ENCODE data around the gene ANKRD27. TPM values are rescaled to one million over a fixed set of nuclear protein-coding genes. Genes with fewer than 3 reads are reported as not detected.
A peak's percentile ranks its signal among the peaks of the same experiment; 100 is the strongest.
"Not testable (repeated sequence)": the region's sequence is repeated elsewhere in the genome, so short reads cannot be mapped to it uniquely, and the experiment has no call there.

The ANKRD27 gene
- total RNA-seq: 10 to 100 TPM; 47.3 to 55.6 TPM

GRCh38 chr19:32674931-32675719, at the start of gene ANKRD27:
TSS of gene ANKRD27 (minus strand) at chr19:32675180. CDS start at chr19:32659015, 16,165 bp downstream.
- peak within 1 kb of the TSS; percentile 96 for H3K4me3 Mint-ChIP-seq

GRCh38 chr19:32720936-32721250, 45.9 kb upstream of the ANKRD27 start:
- H3K4me3 Mint-ChIP-seq: no peak overlapping the region
- ATAC-seq (peak in 1 of 2 donors; percentile 40), DNase-seq (ENCODE audit: low spot score) (no peak)
- no peaks in the 10 kb centered on the region for H3K4me1 Mint-ChIP-seq (ENCODE audit: low read depth in 2 of 2)
- no peak overlapping the region for H3K27ac Mint-ChIP-seq
- no peaks in the 10 kb centered on the region for H3K9me3 Mint-ChIP-seq
- H3K36me3 Mint-ChIP-seq: no peaks in the 10 kb centered on the region
- H3K27me3 Mint-ChIP-seq: no peaks in the 10 kb centered on the region

More at GRCh38 chr19:32674931-32675719, at the start of gene ANKRD27:
- H3K9me3 Mint-ChIP-seq: no peaks in the 10 kb centered on the region
- H3K27ac Mint-ChIP-seq: peak within 1 kb of the TSS; percentile 70 to 78
- no peaks in the 10 kb centered on the region for H3K36me3 Mint-ChIP-seq
- peak; percentile 99 for DNase-seq (ENCODE audit: low spot score)
- ATAC-seq: peak; percentile 98
- H3K4me1 Mint-ChIP-seq (ENCODE audit: low read depth in 2 of 2): peaks cover 27 to 30% of the 10 kb centered on the region in 2 donors
- H3K27me3 Mint-ChIP-seq: peaks cover 5 to 6% of the 10 kb centered on the region in 2 donors

GRCh38 chr19:32720216-32720935, 45.4 kb upstream of the ANKRD27 start:
- Mint-ChIP-seq H3K4me1 (ENCODE audit: low read depth in 2 of 2) (no peaks in the 10 kb centered on the region), H3K36me3 (no peaks in the 10 kb centered on the region), H3K4me3 (no peak overlapping the region), H3K9me3 (no peaks in the 10 kb centered on the region), H3K27ac (no peak overlapping the region), H3K27me3 (no peaks in the 10 kb centered on the region)
- peak in 1 of 2 donors; percentile 20 for ATAC-seq
- no peak for DNase-seq (ENCODE audit: low spot score)

GRCh38 chr19:32719611-32720059, 44.7 kb upstream of the ANKRD27 start, which contains the start of gene TDRD12:
TSS of gene TDRD12 (plus strand) at chr19:32719767. CDS start at chr19:32720073, 306 bp downstream.
- ATAC-seq (no peak), DNase-seq (ENCODE audit: low spot score) (no peak)
- H3K27ac Mint-ChIP-seq: no peak within 1 kb of the TSS
- H3K4me3 Mint-ChIP-seq: no peak within 1 kb of the TSS
- no peaks in the 10 kb centered on the region for H3K36me3 Mint-ChIP-seq
- H3K27me3 Mint-ChIP-seq: no peaks in the 10 kb centered on the region
- H3K4me1 Mint-ChIP-seq (ENCODE audit: low read depth in 2 of 2): no peaks in the 10 kb centered on the region
- no peaks in the 10 kb centered on the region for H3K9me3 Mint-ChIP-seq

- H3K36me3 Mint-ChIP-seq: no peaks in the 10 kb centered on the region
- ATAC-seq: no peak
- no peak overlapping the region for H3K4me3 Mint-ChIP-seq
- DNase-seq (ENCODE audit: low spot score): no peak
- no peaks in the 10 kb centered on the region for H3K4me1 Mint-ChIP-seq (ENCODE audit: low read depth in 2 of 2)
- H3K27me3 Mint-ChIP-seq: no peaks in the 10 kb centered on the region
- H3K9me3 Mint-ChIP-seq: no peaks in the 10 kb centered on the region
- H3K27ac Mint-ChIP-seq: no peak overlapping the region
Measured at GRCh38 chr19:32718286-32718685, 43.3 kb upstream of the ANKRD27 start.

GRCh38 chr19:32717496-32717895, 42.5 kb upstream of the ANKRD27 start:
- no peak overlapping the region for H3K4me3 Mint-ChIP-seq
- H3K9me3 Mint-ChIP-seq: no peaks in the 10 kb centered on the region
- H3K27me3 Mint-ChIP-seq: no peaks in the 10 kb centered on the region
- H3K27ac Mint-ChIP-seq: no peak overlapping the region
- DNase-seq (ENCODE audit: low spot score) (no peak), ATAC-seq (no peak)
- no peaks in the 10 kb centered on the region for H3K36me3 Mint-ChIP-seq
- H3K4me1 Mint-ChIP-seq (ENCODE audit: low read depth in 2 of 2): no peaks in the 10 kb centered on the region

- H3K4me1 Mint-ChIP-seq (ENCODE audit: low read depth in 2 of 2); H3K4me3 Mint-ChIP-seq; ATAC-seq: not testable (repeated sequence)
Measured at GRCh38 chr19:32716203-32716602, 41.2 kb upstream of the ANKRD27 start.

GRCh38 chr19:32711747-32712146, 36.8 kb upstream of the ANKRD27 start:
- H3K4me3 Mint-ChIP-seq: no peak overlapping the region
- H3K9me3 Mint-ChIP-seq: no peaks in the 10 kb centered on the region
- H3K4me1 Mint-ChIP-seq (ENCODE audit: low read depth in 2 of 2): peaks cover 8 to 15% of the 10 kb centered on the region in 2 donors
- DNase-seq (ENCODE audit: low spot score) (no peak), ATAC-seq (no peak)
- H3K36me3 Mint-ChIP-seq: no peaks in the 10 kb centered on the region
- no peak overlapping the region for H3K27ac Mint-ChIP-seq
- no peaks in the 10 kb centered on the region for H3K27me3 Mint-ChIP-seq

More at GRCh38 chr19:32716203-32716602, 41.2 kb upstream of the ANKRD27 start:
- not testable (repeated sequence) for DNase-seq (ENCODE audit: low spot score); H3K27ac Mint-ChIP-seq; H3K9me3 Mint-ChIP-seq; H3K27me3 Mint-ChIP-seq; H3K36me3 Mint-ChIP-seq

- no peak for DNase-seq (ENCODE audit: low spot score)
- peaks cover 8 to 19% of the 10 kb centered on the region in 2 donors for H3K4me1 Mint-ChIP-seq (ENCODE audit: low read depth in 2 of 2)
- no peak overlapping the region for H3K4me3 Mint-ChIP-seq
- no peaks in the 10 kb centered on the region for H3K27me3 Mint-ChIP-seq
- H3K36me3 Mint-ChIP-seq: peaks cover 8% of the 10 kb centered on the region
- H3K27ac Mint-ChIP-seq: peak overlapping the region; percentile 22 to 74
- no peak for ATAC-seq
- H3K9me3 Mint-ChIP-seq: no peaks in the 10 kb centered on the region
Measured at GRCh38 chr19:32709032-32709431, 34.1 kb upstream of the ANKRD27 start.

GRCh38 chr19:32708457-32708856, 33.5 kb upstream of the ANKRD27 start:
- Mint-ChIP-seq H3K27ac (peak overlapping the region; percentile 22 to 74), H3K4me3 (no peak overlapping the region), H3K27me3 (no peaks in the 10 kb centered on the region), H3K4me1 (ENCODE audit: low read depth in 2 of 2) (peaks cover 8 to 19% of the 10 kb centered on the region in 2 donors), H3K36me3 (peaks cover 11% of the 10 kb centered on the region), H3K9me3 (no peaks in the 10 kb centered on the region)
- ATAC-seq (no peak), DNase-seq (ENCODE audit: low spot score) (no peak)

- not testable (repeated sequence) for H3K4me3 Mint-ChIP-seq, ATAC-seq
Measured at GRCh38 chr19:32704006-32704405, 29.0 kb upstream of the ANKRD27 start.

GRCh38 chr19:32702010-32702409, 27.0 kb upstream of the ANKRD27 start:
- Mint-ChIP-seq H3K9me3 (no peaks in the 10 kb centered on the region), H3K36me3 (peaks cover 30% of the 10 kb centered on the region), H3K4me1 (ENCODE audit: low read depth in 2 of 2) (peaks cover 21 to 24% of the 10 kb centered on the region in 2 donors), H3K27me3 (no peaks in the 10 kb centered on the region), H3K27ac (no peak overlapping the region), H3K4me3 (no peak overlapping the region)
- DNase-seq (ENCODE audit: low spot score) (no peak), ATAC-seq (no peak)

More at GRCh38 chr19:32704006-32704405, 29.0 kb upstream of the ANKRD27 start:
- H3K9me3 Mint-ChIP-seq; H3K27me3 Mint-ChIP-seq; DNase-seq (ENCODE audit: low spot score); H3K27ac Mint-ChIP-seq: not testable (repeated sequence)
- peaks cover 19% of the 10 kb centered on the region for H3K36me3 Mint-ChIP-seq
- H3K4me1 Mint-ChIP-seq (ENCODE audit: low read depth in 2 of 2): peaks cover 13 to 15% of the 10 kb centered on the region in 2 donors

GRCh38 chr19:32700129-32700528, 25.1 kb upstream of the ANKRD27 start:
- Mint-ChIP-seq H3K4me1 (ENCODE audit: low read depth in 2 of 2) (peaks cover 32 to 40% of the 10 kb centered on the region in 2 donors), H3K36me3 (peaks cover 36% of the 10 kb centered on the region)
- not testable (repeated sequence) for ATAC-seq; H3K4me3 Mint-ChIP-seq; DNase-seq (ENCODE audit: low spot score); H3K9me3 Mint-ChIP-seq; H3K27ac Mint-ChIP-seq; H3K27me3 Mint-ChIP-seq

- peak overlapping the region in 1 of 2 donors; percentile 96 for H3K27ac Mint-ChIP-seq
- DNase-seq (ENCODE audit: low spot score); ATAC-seq; H3K9me3 Mint-ChIP-seq; H3K27me3 Mint-ChIP-seq: not testable (repeated sequence)
- H3K4me3 Mint-ChIP-seq: peak overlapping the region; percentile 63
- H3K4me1 Mint-ChIP-seq (ENCODE audit: low read depth in 2 of 2): peaks cover 53 to 61% of the 10 kb centered on the region in 2 donors
- H3K36me3 Mint-ChIP-seq: peaks cover 28% of the 10 kb centered on the region
Measured at GRCh38 chr19:32696771-32697170, 21.8 kb upstream of the ANKRD27 start.
